ENCODE results near the gene AP1M1.

- TF ChIP-seq CTCF (conservative IDR thresholded peaks at IDR 0.05) = no peak
- TF ChIP-seq EZH2 (IDR thresholded peaks at IDR 0.05; ENCODE audit: low read depth) = no peak
These were observed 6.2 kb downstream of the AP1M1 start for GRCh38 chr19:16204005-16204294.

Measured in PC-9 (cell line).